Epithelial cell of esophagus (primary cell): ENCODE results near the gene CPT2.

Experiments used
- DNase-seq: peaks from one replicate; pipeline ENCODE4 v3.0.0; 2010; ENCODE audit warnings: low read depth
- H3K4me3 ChIP-seq: 2 replicates; pipeline ENCODE4 v1.5.1; 2011; ENCODE audit warnings: mild to moderate bottlenecking, low read length, control low read depth
- TF ChIP-seq, protein P1 (sequence below): IDR thresholded peaks from 2 replicates; pipeline ENCODE4 v1.5.1; 2011; ENCODE audit warnings: low read depth, mild to moderate bottlenecking, low read length, control low read depth, inconsistent platforms; ENCODE audit not compliant: insufficient read depth; ENCODE audit errors: missing control alignments

The CPT2 gene

DNA sequence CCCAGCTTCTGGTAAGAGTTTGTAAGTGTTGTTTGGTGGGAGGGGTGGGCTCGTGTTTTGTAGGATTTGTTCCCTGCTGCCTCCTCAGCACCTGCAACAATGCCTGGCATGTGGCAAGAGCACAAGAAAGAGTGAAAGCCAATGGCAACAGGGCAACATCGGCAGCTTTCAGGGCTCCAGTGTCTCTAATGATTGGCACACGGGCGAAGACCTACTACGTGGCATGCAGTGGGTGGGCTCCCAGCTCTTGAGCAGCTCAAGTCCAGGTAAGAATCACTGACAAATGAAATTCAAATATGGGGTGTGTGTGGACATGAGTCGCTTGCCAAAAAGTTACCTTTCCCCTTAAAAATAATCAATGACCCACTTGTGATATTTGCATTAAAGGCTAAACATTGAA is 30.3 kb upstream of the CPT2 start:
- no peak overlapping the region for H3K4me3 ChIP-seq
- TF ChIP-seq, protein P1, sequence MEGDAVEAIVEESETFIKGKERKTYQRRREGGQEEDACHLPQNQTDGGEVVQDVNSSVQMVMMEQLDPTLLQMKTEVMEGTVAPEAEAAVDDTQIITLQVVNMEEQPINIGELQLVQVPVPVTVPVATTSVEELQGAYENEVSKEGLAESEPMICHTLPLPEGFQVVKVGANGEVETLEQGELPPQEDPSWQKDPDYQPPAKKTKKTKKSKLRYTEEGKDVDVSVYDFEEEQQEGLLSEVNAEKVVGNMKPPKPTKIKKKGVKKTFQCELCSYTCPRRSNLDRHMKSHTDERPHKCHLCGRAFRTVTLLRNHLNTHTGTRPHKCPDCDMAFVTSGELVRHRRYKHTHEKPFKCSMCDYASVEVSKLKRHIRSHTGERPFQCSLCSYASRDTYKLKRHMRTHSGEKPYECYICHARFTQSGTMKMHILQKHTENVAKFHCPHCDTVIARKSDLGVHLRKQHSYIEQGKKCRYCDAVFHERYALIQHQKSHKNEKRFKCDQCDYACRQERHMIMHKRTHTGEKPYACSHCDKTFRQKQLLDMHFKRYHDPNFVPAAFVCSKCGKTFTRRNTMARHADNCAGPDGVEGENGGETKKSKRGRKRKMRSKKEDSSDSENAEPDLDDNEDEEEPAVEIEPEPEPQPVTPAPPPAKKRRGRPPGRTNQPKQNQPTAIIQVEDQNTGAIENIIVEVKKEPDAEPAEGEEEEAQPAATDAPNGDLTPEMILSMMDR: no peak
- DNase-seq: no peak

GRCh38 chr1:53166912-53167311 is 29.7 kb upstream of the CPT2 start:
- DNase-seq: no peak
- no peak overlapping the region for H3K4me3 ChIP-seq
- TF ChIP-seq, protein P1: no peak

- H3K4me3 ChIP-seq: no peak overlapping the region
- DNase-seq: no peak
- TF ChIP-seq, protein P1: no peak
These were observed 24.0 kb upstream of the CPT2 start for GRCh38 chr1:53172426-53173128.

GRCh38 chr1:53174971-53175913 is 21.4 kb upstream of the CPT2 start:
- H3K4me3 ChIP-seq: no peak overlapping the region
- TF ChIP-seq, protein P1: no peak
- DNase-seq: no peak

DNA sequence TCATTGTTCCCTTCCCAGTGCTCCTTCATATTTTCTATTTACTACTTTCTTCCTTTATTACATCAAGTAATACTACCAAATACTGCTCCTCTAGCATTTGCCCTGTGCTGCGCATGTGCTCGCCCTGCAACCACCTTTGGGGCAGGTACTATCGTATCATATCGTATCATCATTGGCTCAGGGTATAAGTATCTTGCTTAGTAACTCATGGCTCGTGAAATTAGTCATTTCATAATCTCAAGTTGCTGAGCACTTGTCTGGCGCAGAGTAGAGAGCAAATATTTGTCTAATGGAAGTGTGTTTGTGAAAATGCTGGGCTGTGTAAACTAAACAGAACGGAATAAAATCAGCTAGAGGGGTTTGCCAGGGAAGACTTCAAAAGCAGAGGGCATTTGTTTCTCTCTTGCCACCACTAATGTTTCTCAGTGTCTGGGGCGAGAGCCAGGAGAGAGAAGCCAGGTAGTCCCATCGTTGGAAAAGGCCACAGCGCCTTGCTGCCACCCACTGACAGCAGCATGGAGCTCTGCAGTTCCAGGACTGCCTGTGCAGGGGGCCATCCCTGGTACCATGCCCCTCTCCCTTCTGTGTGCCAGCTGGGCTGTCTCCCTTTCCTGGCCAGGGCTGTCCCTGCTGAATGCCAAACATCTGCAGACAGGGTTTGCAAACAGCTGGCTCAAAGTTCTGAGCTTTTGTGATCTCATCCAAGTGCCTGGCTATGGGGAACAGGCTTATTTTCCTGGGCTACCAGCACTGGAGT is 20.0 kb upstream of the CPT2 start:
- DNase-seq: peak; percentile 71
- TF ChIP-seq, protein P1: peak; percentile 34
- no peak overlapping the region for H3K4me3 ChIP-seq

GRCh38 chr1:53180226-53180625 is 16.4 kb upstream of the CPT2 start:
- H3K4me3 ChIP-seq: no peak overlapping the region
- DNase-seq: no peak
- TF ChIP-seq, protein P1: no peak
